Activated T-helper 1 cell treated with anti-CD3 and anti-CD28 coated beads, Interleukin-12 subunit alpha, Interleukin-12 subunit beta, Interleukin-2, Interleukin-4 antibody, amounts not matched to agents 30 ng/mL and 10 ng/mL and 1 ng/mL, durations not matched to agents 14 hours and 24 hours and 36 hours (primary cell): ENCODE results near the gene SIRT7. TPM values are rescaled to one million over a fixed set of nuclear protein-coding genes. Genes with fewer than 3 reads are reported as not detected.
"Not testable (repeated sequence)": the region's sequence is repeated elsewhere in the genome, so short reads cannot be mapped to it uniquely, and the experiment has no call there.

Source experiments
- DNase-seq: peaks from one replicate; pipeline ENCODE4 v3.0.0; 2021; ENCODE audit warnings: low spot score
- H3K27ac Mint-ChIP-seq: one replicate; pipeline ENCODE4 v1.8.0; 2021; ENCODE audit warnings: mild to moderate bottlenecking, mixed read lengths
- H3K27me3 Mint-ChIP-seq: one replicate; pipeline ENCODE4 v1.8.0; 2022; ENCODE audit warnings: mild to moderate bottlenecking, moderate library complexity, mixed read lengths; ENCODE audit not compliant: insufficient read depth
- H3K36me3 Mint-ChIP-seq: one replicate; pipeline ENCODE4 v1.8.0; 2021; ENCODE audit warnings: low read depth, mixed read lengths
- H3K4me1 Mint-ChIP-seq: one replicate; pipeline ENCODE4 v1.8.0; 2021; ENCODE audit warnings: low read depth, mixed read lengths
- H3K4me3 Mint-ChIP-seq: one replicate; pipeline ENCODE4 v1.8.0; 2021; ENCODE audit warnings: mild to moderate bottlenecking, moderate library complexity, mixed read lengths
- H3K9me3 Mint-ChIP-seq: one replicate; pipeline ENCODE4 v1.8.0; 2021; ENCODE audit warnings: mixed read lengths
- intact Hi-C: fragments of 100-400 bp; cut with micrococcal nuclease; formaldehyde crosslinking; loops from one replicate; pipeline ENCODE4 v1.15.1; 2024
- total RNA-seq: library from RNA; stranded (reverse); gene quantifications from 2 replicates; pipeline ENCODE4 v1.2.3, GENCODE V29; 2022

SIRT7 gene
- total RNA-seq, 1 donor from 2014 or later: 57.5 TPM

DNA sequence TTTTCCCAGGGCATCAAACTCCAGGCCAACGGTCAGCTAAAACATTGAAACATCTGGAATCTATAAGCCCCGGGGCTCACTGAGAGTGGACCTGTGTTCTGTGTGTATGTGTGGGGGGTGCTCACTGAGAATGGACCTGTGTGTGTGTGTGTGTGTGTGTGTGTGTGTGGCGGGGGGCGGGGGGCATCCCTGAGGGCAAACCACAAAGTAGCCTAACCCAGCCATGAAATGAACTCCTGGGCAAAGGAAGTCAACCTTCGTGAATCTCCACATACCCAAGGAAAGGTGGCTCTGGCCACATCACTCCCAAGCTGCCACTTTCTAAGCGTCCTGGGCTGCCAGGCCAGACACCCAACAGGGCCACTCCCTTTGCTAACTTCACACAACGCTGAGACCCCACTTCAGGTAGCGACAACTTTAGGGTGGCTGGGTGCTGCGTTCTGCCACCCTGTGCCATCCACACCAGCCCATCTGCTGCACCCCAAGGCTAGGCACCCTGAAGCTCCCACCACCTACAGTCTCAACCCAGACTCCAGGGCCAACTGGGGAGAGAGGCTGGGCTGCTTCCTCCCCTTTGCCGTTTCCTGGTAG is 8.0 kb upstream of the SIRT7 start:
- Mint-ChIP-seq H3K36me3 (peaks cover 2% of the 10 kb centered on the region), H3K4me1 (peaks cover 15% of the 10 kb centered on the region), H3K9me3 (no peaks in the 10 kb centered on the region), H3K27me3 (peaks cover 2% of the 10 kb centered on the region), H3K4me3 (peak overlapping the region; percentile 89), H3K27ac (peak overlapping the region; percentile 79)
- no peak for DNase-seq
- intact Hi-C loops: loop anchor here (1.0 to 2.0 kb wide), 4 partner anchors 8 to 97 kb away; partner anchors contain the start of genes ARHGDIA, CENPX, LRRC45 and PCYT2

DNA sequence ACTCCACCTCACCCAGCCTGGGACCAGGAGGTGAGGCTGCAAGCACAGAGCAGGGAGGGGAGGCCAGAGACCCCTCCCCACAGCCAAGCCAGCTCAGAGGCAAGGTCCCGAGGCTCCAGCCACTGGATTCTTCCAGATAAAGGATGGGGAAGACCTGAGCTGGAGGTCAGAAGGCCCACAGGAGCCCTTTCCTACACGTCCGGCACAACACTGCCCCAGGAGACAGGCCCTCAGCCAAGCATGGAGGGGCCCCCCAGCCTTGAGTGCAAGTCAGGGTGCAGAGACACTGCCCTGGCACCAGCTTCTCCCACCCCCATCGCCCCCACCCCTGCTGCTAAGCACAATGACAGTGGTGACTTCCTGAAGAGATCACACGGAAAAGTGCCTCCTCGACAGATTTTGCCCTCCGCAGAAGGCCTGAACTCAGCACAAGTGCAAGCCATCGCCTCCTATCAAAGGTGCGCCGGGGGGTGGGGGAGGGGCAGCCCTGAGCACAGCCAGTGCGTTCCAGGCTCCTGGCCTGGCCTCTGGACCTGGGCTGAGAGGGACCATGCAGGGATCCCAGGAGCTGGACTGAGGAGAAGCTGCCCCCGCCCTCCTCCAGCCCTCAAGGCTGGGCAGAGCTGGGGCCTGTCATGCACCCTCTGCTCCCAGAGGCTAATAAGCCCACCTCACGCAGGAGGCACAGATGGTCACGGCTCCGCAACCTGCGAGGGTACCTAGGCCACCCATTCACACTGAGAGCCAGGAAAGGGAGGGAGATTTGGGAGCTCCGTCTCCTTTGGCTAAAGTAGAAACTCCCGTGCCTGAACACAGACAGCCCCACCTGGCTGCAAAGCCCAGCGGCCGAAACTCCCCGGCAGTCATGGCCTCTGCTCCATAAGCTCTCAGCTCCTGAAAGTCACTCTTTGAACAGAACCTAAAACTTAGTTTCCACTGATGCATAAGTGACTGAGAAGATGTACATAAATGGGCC is 6.9 kb upstream of the SIRT7 start:
- no peak overlapping the region for H3K27ac Mint-ChIP-seq

DNA sequence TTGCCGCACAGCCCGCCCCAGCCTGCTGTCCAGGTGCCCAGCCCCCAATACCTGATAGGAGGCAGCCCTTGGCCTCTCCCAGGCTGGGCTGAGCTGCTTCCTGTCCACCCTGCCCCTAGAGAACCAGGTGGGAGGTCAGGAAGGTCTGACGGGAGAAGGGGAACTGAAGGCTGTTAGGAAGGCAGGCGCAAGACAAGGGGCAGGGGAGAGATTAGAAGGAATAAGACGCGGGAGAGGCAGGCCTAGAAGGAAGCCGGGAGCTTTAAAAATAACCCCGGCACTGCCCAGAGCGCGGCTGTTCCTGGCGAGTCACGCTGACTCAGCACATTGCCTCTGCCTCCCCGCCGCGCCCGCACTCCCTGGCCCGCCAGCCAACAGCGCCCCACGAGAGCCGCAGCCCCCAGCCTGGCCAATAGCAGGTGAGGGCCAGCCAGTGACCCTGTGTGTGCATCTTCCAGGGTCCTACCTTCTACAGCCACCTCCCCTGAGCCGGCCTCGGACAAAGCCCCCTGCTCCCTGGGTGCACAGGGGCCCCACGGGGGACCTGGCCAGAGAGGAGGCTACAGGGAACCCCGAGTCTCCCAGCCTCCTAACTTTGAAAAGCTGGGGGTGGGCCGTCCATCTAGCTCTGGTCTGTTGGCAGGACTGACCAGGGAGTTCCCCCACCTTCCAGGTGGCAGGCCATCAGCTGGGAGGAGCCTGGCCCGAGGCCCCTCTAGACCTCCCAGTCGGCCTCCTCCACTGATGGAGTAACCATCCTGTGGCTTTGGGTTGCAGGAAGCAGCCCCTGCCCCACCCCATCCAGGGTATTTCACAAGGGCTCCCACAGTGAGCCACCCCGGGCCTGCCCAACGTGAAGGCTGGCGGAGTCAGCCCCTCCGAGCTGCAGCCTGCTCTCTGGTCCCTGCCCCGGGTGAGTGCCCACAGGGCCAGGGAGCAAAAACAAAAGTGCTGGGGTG is 5.6 kb upstream of the SIRT7 start:
- Mint-ChIP-seq H3K4me1 (peaks cover 26% of the 10 kb centered on the region), H3K27ac (no peak overlapping the region), H3K36me3 (peaks cover 10% of the 10 kb centered on the region), H3K4me3 (no peak overlapping the region), H3K9me3 (no peaks in the 10 kb centered on the region), H3K27me3 (no peaks in the 10 kb centered on the region)
- DNase-seq: no peak
- intact Hi-C loops: no loop called here

More for the DNA sequence above, 6.9 kb upstream of the SIRT7 start:
- H3K9me3 Mint-ChIP-seq: no peaks in the 10 kb centered on the region
- H3K4me1 Mint-ChIP-seq: peaks cover 15% of the 10 kb centered on the region
- intact Hi-C loops: no loop called here
- DNase-seq: no peak
- peak overlapping the region; percentile 89 for H3K4me3 Mint-ChIP-seq
- no peaks in the 10 kb centered on the region for H3K27me3 Mint-ChIP-seq
- H3K36me3 Mint-ChIP-seq: peaks cover 2% of the 10 kb centered on the region

DNA sequence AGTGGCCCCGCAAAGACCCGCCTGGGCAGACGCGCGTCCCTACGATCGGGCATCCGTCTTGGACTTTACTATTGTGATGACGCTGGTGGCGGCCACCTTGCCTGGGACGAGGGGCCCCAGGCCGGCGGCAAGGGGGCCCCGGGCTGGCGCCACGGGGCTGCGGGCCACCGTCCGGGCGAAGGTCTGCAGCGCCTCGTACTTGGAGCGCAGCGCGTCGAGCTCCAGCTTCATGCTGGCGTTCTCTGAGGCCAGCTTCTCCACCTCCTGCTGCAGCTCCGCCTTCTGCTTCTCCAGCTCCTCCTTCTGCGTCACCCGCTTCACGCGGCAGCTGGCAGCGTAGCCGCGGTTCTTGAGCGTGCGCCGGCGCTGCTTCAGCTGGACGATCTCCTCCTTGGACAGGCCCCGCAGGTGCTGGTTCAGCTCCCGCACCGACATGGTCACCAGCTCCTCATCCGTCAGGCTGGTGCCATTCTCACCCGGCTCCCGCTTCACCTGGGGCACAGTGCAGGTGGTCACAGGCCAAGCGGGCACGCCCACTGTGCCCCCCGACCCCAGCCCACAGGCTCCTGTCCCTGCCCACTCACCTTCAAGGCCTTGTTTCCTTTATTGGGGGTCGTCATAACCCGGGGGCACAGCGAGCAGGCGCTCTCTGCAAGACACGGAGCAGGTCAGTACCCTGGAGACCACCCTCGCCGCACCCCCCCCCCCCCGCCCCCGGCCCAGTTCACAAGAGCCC is 4.8 kb upstream of the SIRT7 start:
- Mint-ChIP-seq H3K4me1 (peaks cover 31% of the 10 kb centered on the region), H3K4me3 (no peak overlapping the region), H3K9me3 (no peaks in the 10 kb centered on the region), H3K27me3 (no peaks in the 10 kb centered on the region), H3K27ac (no peak overlapping the region), H3K36me3 (peaks cover 10% of the 10 kb centered on the region)
- intact Hi-C loops: no loop called here
- no peak for DNase-seq

DNA sequence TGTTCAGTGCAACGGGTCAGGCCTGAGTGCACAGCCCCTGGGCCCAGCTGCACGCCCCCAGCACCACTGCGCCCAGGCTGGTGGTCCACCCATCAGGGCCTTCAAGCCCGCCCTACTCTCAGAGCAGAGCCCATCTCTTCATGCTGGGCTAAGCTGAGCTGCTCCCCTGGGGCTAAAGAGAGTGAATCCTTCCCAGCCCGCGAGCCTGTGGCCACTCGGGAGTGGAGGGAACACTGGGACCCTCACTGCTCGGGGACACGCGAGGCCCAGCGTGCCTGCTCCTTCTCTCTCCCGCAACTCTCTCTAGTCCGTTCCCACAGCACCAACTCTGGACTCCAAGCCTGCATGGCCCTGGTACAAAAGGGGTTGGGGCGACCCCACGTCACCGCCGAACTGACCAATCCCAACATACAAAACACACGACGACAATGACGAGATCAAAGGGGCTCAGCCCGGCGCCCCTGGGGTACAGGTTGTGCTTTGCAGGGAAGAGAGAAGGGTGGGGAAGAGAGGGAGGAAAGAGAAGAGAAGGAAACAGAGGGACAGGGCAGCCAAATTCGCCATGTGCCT is 4.1 kb upstream of the SIRT7 start:
- Mint-ChIP-seq H3K36me3 (peaks cover 13% of the 10 kb centered on the region), H3K4me3 (no peak overlapping the region), H3K27ac (no peak overlapping the region), H3K9me3 (no peaks in the 10 kb centered on the region), H3K4me1 (peaks cover 35% of the 10 kb centered on the region), H3K27me3 (no peaks in the 10 kb centered on the region)
- intact Hi-C loops: no loop called here
- no peak for DNase-seq

DNA sequence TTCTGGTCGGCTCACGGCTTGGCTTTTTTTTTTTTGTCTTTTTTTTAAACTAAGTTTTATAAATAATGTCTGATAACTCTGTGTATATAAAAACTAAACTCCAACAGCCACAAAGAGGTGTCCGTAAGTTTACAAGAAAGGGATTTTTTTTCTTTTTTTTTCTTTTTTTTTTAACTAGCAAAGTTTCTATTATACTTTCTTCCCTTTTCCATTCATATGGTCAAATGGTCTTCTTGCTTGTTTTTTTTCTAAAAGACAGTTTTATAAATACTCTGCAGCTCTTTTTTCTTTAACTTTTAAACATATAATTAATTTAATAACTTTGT is 3.5 kb upstream of the SIRT7 start:
- Mint-ChIP-seq H3K9me3 (no peaks in the 10 kb centered on the region), H3K27me3 (no peaks in the 10 kb centered on the region), H3K4me3 (no peak overlapping the region), H3K36me3 (peaks cover 16% of the 10 kb centered on the region), H3K27ac (no peak overlapping the region), H3K4me1 (peaks cover 38% of the 10 kb centered on the region)
- DNase-seq: no peak
- intact Hi-C loops: no loop called here

DNA sequence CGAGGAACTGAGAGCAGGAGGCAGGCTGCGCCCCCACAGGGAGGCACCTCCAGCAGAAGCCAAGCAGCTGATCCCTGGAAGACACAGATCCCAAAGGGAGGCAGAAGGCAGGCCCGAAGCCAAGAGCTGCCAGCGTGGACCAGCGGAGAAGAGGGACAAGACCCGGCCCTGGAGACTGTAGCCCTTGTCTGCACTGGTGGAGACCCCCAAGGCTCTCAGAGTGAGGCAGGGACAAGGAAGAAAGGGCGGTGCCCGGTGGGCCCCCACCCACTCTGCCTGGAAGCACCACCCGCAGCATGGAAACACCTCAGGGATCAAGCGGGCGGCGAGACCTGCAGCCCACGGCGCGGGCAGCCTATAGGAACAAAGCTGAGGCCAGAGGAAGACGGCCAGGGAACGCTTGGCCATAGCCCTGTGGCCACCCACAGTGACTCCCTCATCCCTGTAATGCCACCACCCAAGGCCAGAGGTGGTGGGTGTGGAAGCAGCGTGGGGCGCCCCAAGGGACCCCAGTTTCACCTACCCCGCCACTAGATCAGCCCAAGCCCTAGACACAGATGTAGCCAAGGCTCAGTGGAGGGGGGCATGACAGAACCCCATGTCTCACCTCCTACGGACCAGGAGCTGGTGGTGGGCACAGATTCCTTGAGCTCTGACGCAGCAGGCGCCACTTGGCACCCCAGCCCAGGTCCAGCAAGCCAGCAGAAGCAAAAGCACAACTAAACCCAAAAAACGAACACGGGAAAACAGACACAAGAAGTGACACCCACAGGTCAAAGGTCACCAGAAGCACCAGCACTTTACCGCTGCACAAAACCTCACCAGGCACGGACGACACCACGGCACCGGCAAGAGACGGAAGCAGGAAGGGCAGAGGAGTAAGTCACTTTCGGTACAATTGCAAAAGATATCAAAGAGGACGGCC is 2.9 kb upstream of the SIRT7 start:
- Mint-ChIP-seq H3K4me3 (no peak overlapping the region), H3K4me1 (peaks cover 36% of the 10 kb centered on the region), H3K36me3 (peaks cover 20% of the 10 kb centered on the region), H3K27ac (peak overlapping the region; percentile 55), H3K9me3 (no peaks in the 10 kb centered on the region), H3K27me3 (no peaks in the 10 kb centered on the region)
- intact Hi-C loops: no loop called here
- no peak for DNase-seq

DNA sequence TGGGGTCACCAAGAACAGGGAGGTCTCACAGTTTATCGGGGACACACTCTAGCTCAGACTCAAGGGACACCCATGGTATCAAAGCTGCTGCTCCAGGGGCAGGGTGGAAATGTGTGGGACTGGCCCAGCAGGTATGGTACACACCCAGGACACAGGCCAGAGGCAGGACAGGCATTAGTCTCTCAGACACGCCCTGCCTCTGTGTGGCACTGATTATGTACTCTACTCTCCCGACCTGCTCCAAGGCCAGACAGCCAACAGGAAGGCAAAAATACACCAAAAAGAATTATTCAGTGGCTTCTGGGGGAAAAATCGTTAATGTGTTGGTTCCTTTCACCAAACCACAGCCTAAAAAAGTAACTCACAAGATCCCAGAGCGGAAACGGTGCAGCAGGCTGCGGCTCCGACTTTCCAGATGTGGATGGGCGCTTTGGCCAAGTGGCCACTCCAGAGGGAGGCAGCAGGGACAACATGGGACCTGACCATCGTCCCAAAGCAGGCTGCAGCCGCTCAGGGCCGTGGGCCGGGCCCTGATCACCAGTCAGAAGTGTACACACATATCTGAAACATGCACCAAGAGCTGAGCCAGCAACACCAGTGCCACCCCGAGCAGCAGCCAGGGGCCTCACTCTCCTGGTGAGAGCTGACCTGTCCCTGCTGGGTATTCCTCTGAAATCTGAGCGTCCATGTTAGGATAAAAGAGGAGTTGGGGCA is 1.0 kb upstream of the SIRT7 start:
- intact Hi-C loops: loop anchor here (1.0 kb wide), 2 partner anchors 7 to 28 kb away; partner anchors contain the start of genes ALYREF and ANAPC11
- Mint-ChIP-seq H3K36me3 (peaks cover 24% of the 10 kb centered on the region), H3K27me3 (no peaks in the 10 kb centered on the region), H3K27ac (peak overlapping the region; percentile 87), H3K4me3 (peak overlapping the region; percentile 88), H3K9me3 (no peaks in the 10 kb centered on the region), H3K4me1 (peaks cover 32% of the 10 kb centered on the region)
- no peak for DNase-seq

DNA sequence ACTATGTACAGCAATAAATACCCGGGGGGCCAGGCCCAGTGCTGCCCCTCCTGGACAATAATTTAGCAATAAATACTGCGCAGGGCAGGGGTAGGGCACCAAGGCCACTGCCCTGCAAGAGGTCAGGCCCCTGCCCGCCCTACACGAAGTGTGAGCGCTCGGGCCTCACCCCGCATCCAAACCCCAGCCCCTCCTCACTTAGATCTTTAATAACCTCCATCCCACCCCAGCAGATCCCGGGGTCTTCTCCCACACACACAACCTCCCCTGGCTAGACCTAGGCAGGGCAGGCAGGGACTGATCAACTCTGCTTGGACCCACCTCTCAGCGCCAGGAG is 325 bp upstream of the SIRT7 start:
- peak overlapping the region; percentile 88 for H3K4me3 Mint-ChIP-seq
- DNase-seq, H3K9me3 Mint-ChIP-seq, H3K27me3 Mint-ChIP-seq: not testable (repeated sequence)
- peaks cover 31% of the 10 kb centered on the region for H3K4me1 Mint-ChIP-seq
- H3K27ac Mint-ChIP-seq: peak overlapping the region; percentile 87
- peaks cover 27% of the 10 kb centered on the region for H3K36me3 Mint-ChIP-seq
- intact Hi-C loops: loop anchor here (1.0 kb wide), 2 partner anchors 8 to 27 kb away; partner anchors contain the start of genes ALYREF and ANAPC11

DNA sequence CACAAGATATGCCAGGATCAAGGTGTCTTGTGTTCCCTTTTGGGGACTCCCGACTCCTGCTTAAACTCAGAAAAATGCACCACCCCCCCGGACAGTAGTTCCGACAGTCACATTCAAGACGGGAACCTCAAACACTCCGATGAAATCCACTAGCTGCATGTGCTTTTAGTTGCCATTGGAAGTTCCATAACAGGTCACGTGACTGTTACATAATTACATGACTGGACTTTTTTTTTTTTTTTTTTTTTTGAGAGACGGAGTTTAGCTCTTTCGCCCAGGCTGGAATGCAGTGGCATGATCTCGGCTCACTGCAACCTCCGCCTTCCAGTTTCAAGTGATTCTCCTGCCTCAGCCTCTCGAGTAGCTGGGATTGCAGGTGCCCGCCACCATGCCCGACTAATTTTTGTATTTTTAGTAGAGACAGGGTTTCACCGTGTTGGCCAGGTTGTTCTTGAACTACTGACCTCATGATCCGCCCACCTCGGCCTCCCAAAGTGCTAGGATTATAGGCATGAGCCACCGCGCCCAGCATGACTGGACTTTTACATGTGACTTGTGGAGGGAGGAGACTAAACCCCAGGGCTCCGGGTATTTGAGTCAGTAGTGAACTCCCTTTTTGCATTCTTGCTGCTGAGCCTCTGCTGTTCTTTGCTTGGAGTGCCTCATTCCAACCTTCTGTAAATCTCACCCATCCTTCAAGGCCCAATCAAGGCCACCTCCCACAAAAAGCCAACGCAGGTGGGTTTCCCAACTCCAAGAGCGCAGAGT is 1.6 kb downstream of the SIRT7 start:
- no peaks in the 10 kb centered on the region for H3K27me3 Mint-ChIP-seq
- peaks cover 34% of the 10 kb centered on the region for H3K36me3 Mint-ChIP-seq
- peak overlapping the region; percentile 79 for H3K27ac Mint-ChIP-seq
- H3K4me3 Mint-ChIP-seq: peak overlapping the region; percentile 90
- peaks cover 45% of the 10 kb centered on the region for H3K4me1 Mint-ChIP-seq
- no peak for DNase-seq
- no peaks in the 10 kb centered on the region for H3K9me3 Mint-ChIP-seq
- intact Hi-C loops: no loop called here
